CD4-positive, alpha-beta T cell treated with Interleukin-6 at 100 ng/mL for 8 hours (primary cell): Measurements from ENCODE around the gene RNF217.

Experiments
- DNase-seq: peaks from one replicate; pipeline ENCODE4 v3.0.0-alpha.2; 2020; ENCODE audit warnings: mixed read lengths, low spot score

RNF217 gene

DNA sequence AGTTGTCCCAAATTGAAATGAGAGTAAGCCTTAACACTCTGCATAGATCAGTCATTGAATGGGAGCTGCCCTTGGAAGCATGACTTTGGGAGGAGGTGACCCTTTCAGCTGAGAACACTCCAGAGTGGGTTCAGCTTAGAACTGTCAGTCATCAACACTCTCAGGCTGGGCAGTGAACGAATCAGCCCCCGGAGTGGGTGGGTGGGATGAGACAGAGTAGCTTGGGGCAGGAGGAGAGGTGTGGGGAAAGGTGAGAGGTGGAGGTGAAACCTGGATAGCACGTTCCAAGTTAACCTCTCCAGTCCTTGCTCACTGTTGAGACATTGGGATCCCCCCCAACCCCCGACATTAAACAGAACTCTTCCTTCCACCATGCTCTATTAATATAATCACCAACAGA is 136.0 kb downstream of the RNF217 start:
- no peak for DNase-seq

DNA sequence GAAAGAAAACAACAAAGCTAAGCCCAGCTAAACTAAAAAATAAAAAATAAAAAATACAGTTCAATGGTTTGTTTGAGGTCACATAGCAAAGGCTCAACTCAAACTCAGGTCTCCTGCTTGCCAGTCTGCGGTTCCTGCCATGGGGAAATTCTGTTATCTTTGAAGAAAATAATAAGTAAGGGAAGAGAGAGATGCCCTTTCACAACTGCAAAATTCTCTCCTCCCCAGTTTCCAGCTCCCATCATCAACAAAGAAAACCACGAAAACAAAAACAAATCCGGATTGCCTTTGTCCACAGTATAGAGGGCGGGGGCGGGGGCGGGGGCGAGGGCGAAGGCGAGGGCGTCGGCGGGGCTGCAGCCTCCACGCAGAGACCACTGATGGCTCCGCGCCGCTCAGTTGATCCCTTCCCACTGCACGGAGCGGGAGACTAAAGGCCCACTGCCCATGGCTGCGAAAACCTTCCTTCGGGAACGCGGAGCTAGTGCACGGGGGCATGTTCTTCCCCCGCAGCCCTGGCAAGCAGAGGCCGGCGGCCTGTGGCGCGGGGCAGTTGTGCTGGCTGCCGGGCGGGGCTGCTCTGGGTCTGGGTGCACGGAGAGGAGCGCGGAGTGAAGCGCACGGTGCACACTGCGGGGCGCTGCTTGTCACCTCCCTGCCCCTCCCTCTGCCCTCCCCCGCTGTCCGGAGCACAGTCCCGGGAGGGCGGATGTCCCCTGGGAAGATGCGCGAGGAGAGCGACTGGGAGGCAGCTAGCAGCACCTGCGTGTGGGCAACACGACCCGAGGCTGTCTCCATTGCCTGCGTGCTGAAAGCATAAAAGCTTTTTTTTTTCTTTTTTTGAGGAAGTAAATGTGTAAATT is 137.2 kb downstream of the RNF217 start:
- no peak for DNase-seq

DNA sequence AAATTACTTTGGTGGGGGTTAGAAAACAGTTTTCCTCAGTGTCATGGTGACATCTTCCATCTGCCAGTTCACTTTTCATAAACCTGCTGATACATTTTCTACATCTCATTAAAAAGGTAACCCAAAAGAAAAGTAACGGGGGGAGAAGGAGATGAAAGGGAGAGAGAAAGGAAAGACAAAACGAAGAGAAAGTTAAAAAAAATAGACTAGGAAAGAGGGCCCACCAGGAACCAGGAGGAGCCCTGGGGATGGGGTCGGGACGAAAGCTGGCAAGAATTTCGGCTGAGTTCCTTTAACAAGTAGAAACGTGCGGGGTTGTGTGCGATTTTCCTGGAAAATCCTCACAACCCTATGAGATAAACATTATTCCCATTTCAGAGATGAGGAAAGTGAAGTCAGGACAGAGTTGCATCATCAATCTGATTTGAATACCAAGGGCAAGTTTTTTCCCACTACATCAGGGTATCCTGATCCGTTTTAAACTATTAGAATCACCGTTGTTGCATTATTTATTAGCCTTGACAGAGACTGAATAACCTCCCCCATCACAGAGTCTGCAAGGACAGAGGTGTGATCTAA is 137.9 kb downstream of the RNF217 start:
- no peak for DNase-seq

DNA sequence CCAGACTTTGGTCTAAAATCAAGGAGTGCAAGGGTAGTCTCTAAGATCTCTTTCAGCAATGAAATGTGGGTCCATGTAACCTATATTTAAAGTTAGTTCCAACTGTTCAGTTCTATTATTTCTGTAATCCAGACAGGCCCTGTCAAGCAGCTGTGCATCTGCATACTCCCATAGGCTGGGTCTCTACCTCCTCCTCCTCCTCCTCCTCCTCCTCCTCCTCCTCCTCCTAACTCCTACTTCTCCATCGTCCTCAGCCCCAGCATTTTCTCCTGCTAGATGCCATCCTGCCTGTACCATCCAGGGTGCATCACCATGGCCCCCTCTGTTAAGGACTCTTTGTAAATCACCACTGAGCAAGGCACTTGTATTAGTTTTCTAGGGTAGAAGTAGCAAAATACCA is 138.9 kb downstream of the RNF217 start:
- no peak for DNase-seq

DNA sequence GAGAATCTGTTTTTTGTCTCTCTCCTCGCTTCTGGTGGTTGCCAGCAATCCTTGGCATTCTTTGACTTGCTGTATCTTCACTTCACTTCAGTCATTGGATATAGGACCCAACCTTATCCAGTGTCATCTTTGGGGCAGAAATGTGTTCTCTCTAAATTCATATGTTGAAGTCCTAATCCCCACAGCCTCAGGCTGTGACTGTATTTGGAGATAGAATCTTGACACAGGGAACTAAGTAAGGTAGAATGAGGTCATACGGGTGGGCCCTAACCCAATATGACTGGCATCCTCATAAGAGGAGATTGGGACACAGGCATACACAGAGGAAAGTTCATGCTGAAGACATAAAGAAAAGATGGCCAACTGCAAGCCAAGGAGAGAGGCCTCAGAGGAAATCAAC is 139.4 kb downstream of the RNF217 start:
- no peak for DNase-seq

DNA sequence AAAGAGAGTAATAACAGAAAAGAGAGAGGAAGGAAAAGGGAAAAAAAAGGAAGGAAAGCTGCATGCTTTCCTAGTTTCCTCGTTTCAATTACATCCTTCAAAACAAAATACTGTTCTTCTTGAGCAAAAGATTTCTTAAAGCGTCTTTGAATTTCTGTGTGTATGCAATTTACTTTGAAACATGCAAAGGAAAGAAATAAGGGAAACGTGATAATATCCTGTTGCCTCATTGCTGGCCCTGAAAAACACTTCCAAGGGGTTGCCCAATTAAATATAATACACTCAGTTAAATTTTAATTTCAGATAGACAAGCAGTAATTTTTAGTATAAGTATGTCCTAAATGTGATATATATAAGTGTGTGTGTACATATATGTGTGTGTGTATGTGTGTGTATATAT is 140.2 kb downstream of the RNF217 start:
- DNase-seq, result no peak

DNA sequence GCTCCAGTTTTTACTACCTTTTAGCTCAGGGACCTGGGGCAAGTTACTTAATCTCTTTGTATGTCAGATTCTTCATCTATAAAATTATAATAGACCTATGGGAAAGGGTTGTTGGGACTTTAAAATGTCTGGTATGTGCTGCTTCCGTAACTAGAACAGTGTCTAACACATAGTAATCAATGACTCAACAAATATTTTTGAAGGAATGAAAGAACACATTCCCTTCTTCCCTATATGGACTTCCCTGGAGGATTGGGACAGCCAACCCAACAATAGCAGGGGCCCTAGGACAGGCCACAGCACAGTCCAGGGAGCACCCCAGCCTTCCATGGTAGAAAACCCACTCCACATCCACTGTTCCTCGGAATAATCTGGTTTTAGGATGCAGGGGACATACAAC is 140.7 kb downstream of the RNF217 start:
- DNase-seq, result no peak

DNA sequence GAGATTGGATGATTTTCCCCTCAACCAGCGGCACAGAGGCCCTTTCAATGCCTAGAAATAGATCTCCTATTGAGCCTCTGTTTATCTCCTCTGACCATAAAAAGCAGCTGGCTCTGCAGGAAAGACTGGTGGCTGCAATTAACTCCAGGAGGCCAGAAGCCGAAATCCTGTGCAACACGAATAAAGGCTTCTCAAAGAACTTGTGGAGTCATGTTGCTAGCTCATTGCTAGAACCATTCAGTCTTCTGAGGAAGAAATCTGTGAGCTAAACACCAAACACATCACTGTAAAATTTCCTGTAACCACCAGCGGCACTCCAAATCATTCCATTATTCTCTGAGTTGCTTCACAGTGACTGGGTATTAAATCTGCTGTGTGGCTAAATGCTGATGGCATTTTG is 142.2 kb downstream of the RNF217 start:
- DNase-seq, result no peak

DNA sequence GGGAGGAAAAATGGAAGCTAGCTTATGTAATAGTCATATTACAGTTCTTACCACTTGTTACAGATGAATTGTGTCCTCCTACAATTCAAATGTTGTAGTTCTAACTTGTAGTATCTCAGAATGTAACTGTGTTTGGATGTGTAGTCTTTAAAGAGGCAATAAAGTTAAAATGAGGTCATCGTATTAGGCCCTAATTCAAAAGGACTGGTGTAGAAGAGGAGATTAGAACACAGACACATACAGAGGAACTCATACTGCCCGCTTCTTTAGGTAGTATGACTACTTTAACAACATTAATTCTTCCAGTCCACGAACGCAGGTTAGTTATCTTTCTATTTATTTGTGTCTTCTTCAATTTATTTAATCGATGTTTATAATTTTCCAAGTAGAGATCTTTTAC is 144.8 kb downstream of the RNF217 start:
- no peak for DNase-seq

DNA sequence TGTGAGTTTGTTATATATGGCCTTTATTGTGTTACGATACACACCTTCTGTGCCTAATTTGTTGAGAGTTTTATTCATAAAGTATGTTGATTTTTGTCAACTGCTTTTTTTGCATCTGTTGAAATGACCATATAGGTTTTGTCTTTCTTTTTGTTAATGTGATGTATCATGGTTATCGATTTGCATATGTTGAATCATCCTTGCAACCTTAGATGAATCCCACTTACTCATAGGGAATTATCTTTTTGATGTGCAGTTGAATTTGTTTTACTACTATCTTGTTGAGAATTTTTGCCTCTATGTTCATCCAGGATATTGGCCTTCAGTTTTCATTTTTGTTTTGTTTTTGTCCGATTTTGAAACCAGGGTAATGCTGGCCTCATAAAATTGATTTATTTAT is 145.7 kb downstream of the RNF217 start:
- no peak for DNase-seq

DNA sequence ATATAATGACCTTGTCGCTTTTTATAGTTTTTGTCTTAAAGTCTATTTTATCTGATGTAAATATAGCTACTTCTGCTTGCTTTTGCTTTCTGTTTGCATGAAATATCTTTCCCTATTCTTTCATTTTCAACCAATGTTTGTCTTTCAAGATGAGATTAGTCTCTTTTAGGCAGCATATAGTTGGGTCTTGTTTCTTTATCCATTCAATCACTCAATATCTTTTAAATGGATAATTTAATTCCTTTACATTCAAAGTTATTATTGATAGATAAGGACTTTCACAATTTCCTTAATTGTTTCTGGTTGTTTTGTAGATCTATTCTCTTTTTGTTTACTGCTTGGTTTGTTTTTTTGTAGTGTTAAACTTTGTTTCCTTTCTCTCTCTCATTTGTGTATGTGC is 147.8 kb downstream of the RNF217 start:
- DNase-seq, result no peak

DNA sequence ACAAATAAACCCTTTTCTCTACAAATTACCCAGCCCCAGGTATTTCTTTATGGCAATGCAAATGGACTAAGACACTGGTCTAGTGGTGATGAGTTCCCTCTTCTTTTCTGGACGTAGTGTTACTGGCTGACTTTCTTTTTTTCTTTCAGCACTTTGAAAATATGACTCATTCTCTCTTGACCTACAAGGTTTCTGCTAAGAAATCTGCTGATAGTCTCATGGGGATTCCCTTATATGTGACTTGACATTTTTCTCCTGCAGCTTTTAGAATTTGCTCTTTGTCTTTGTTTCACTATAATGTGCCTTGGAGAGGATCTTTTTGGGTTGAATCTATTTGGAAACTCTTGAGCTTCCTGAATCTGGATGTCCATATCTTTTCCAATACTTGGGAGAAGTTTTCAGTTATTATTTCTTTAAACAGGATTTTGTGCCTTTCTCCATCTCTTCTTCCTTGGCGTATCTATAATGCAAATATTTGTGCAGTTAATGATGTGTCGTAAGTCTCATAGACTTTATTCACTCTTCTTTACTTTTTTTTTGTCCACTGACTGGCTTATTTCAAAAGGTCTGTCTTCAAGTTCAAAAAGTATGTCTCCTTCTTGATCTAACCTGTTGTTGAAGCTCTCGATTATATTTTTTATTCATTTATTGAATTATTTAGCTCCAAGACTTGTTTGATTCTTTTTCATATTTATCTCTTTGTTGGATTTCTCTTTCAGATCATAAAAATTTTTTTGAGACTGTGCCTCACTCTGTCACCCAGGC is 149.2 kb downstream of the RNF217 start:
- DNase-seq, result no peak

DNA sequence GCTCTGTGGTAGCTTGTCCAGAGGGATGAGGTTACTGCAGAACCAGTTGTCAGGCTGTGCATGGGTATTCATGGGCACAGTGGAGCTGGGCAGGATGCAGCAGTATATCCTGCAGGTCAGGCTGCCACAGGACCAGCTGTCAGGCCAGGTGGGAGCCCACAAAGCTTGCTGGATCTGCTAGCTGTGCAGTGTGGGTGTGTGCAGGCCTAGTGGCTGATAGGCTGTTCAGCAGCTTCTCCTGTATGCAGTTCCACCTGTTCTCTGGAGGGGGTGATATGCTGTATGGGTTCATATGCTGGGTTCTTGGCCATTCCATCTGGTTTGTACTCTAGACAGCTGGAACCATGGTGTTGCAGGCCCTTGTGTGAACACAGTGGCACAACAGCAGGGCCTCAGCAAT is 150.7 kb downstream of the RNF217 start:
- DNase-seq, result no peak

DNA sequence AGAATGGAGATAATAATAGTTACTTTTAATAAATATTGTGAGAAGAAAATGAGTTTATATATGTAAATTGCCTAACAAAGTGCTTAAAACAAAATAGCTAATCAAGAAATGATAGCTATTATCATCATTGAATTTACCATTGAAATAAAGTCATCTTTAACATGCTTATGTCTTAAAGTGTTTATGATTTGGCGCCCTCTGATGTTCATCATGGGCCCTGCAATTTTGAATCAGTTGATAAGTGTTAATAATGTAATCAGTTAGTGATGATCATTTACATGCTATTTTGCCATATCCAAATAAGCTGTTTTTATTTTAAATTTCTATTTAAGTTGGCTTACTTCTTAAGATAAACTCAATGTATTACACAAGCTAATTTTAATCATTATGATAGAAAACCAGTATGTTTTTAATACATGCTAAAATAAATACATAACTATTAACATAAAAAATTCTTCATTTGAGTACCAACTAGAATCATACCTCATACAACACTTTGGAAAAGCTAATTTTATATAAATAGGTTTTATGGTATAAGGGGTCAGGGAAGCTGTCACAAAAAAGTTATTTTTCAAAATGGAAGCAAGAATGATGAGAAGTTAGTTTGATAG is 152.1 kb downstream of the RNF217 start:
- peak; percentile 25 for DNase-seq

DNA sequence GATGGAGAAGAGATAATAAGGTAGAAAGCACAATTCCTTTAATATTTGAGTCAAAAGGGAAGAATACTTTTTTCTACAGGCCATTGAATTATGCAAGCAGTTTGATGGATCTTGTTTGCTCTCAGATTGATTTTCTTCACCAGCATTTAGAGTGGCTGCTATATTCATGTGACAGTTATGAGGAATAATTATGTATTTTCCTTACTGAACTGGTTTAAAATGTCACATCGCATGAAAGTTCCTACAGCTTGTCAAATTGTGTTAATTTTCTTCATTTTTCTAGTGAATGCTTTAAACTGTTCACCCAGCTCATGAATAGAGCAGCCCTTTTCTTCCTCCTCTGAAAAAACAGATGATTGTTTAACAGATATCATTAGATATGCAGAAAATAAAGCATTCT is 153.9 kb downstream of the RNF217 start:
- DNase-seq, result no peak

DNA sequence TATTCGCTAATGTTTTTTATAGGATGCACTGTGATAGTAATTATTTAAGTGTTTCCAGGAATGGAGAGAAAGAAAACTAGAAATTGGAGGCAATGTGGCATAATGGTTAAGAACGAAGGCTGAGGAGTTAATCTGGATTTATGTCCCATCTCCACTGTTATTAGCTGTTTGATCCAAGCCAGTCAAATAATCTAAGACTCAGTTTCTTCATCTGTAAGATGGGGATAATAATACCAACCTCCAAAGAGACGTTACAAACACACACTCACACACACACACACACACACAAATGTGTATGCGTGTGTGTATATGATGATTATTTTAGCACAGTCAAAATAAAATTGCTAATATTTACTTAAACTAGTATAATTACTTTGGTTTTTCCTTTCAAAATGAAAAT is 154.5 kb downstream of the RNF217 start:
- DNase-seq, result no peak

DNA sequence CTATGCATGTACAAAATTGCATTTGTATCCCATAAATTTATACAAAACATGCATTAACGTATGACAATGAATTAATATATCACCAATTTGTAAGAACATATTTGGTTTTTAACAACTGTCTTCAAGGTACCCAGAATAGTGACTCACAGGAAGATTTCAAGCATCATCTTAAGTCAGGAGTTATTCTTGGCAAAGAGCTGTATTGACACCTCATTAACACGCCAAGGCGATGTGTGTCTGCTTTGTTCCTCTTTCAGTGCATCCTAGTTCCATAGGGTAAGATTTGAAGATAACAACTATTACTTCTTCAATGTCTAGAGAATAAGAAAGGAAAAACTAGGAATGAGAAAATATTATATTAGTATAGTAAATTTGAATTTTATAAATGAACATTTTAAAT is 155.6 kb downstream of the RNF217 start:
- DNase-seq, result no peak

DNA sequence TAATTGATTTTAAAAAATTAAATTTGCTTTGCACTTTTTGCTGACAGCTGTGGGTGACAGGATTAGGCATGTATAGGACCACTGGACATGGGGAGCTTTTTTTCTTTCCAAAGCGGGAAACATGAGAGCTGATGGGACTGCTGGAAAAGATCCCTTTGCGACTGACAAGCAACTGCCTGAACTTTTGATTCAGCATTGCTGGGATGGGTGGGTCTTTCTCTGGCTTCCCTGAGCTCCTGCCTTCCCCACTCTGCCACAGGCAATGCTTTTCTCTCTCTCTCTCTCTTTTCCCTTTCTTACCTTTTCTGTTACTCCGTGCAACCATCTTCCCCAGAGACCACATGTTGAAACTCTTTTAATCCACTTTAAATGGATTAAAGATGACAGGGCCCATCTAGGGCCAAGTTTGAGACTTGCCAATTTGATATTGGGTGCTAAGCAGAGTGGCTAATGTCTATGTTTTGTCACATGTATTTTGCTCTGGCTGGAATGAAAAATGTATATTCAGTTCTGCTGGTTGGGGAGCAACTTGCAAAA is 157.9 kb downstream of the RNF217 start:
- no peak for DNase-seq

DNA sequence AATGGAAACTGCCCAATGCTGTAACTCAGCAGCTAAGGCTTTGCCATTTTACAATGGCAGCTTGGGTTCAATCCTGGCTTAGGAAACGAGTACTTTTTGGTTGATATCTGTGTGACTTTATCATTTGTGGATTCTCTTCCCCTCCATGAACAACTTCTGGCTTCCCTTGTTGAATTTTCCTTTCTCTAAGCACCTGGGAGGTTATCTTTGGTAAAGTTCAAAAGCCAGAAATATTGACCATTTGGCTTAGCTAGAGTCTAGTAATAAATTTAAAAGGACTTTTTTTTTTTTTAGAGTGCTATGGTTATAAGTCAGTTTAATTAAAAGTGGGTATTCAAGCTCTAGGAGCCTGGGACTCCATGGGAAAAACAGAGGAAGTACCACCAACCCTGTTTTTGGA is 159.7 kb downstream of the RNF217 start:
- no peak for DNase-seq

DNA sequence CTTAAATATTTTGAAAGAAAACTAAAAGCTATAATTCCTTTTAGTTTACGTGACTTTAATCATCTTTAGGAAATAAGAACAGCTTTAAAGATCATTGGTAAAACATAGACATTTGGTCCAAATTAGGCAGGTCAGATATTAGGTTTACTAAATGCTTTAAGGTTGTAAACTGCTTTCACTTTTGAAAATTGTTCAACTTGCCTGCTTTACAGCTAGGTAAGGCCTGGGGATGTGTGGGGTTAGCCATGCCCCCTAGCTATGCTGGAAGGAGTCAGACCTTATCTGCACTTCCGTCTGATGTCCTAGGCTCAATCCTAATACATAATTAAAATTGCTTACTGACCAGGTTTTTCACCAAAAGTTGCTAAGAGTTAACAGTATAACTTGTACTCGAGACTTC is 160.8 kb downstream of the RNF217 start:
- no peak for DNase-seq

DNA sequence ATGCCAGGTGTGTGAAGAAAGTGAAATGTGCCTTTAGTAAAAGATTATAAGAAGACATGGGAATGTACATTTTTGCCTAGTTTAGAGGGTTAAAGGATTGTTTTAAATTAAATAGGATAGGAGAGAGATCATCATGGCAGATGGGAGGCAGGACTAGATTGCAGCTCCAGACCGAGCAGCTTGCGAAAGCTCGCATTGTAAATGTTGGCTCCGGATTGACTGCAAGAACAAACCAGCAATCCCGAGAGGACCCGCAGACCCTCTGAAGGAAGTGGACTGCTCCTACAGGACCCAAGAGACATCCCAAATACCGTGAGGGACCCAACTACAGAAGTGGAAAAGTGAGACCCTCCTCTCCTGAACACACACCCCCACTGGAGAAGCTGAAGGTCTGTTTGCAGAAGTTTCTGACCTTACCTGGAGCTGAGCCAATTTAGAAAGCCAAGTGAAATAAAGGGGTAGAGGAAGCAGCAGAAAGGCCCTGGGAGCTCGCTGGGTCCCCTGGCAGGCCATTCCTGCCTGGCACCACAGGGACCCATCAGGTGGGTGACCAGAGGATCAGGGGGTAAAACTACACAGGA is 161.3 kb downstream of the RNF217 start:
- no peak for DNase-seq

DNA sequence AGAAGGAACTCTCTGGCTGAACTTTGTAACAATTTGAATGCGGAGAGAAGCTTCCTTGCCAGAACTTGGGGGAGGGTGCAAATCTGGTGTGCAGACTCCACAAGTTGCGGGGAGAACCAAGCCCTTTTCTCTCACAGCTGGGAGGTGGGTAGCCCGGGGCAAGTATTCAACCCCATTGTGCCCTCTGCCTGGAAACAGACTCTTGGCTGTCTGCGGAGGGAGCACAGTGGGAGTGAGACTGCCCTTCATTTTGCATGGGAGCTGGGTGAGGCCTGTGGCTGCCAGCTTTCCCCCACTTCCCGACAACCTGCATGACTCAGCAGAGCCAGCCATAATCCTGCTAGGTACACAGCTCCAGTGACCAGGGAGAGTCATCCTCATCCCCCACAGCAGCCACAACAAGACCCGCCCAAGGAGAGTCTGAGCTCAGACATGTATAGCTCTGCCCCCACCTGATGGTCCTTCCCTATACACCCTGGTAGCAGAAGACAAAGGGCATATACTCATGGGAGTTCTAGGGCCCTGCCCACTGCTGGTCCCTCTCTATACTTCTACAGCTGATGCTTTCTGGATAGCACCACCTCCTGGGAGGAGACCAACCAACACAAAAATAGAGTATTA is 161.9 kb downstream of the RNF217 start:
- DNase-seq, result no peak
